Stimulated activated CD8-positive, alpha-beta memory T cell treated with anti-CD3 and anti-CD28 coated beads, Interleukin-2, amount 100 ng/mL, for 1 hour (primary cell): Measurements from ENCODE around the gene KRIT1.
"Not testable (repeated sequence)": the region's sequence is repeated elsewhere in the genome, so short reads cannot be mapped to it uniquely, and the experiment has no call there.

Source experiments
- DNase-seq, 2 donors: peaks; one replicate each; pipeline ENCODE4 v3.0.0-alpha.2; 2020; ENCODE audit warnings: low read depth in 2 of 2

KRIT1 gene

DNA sequence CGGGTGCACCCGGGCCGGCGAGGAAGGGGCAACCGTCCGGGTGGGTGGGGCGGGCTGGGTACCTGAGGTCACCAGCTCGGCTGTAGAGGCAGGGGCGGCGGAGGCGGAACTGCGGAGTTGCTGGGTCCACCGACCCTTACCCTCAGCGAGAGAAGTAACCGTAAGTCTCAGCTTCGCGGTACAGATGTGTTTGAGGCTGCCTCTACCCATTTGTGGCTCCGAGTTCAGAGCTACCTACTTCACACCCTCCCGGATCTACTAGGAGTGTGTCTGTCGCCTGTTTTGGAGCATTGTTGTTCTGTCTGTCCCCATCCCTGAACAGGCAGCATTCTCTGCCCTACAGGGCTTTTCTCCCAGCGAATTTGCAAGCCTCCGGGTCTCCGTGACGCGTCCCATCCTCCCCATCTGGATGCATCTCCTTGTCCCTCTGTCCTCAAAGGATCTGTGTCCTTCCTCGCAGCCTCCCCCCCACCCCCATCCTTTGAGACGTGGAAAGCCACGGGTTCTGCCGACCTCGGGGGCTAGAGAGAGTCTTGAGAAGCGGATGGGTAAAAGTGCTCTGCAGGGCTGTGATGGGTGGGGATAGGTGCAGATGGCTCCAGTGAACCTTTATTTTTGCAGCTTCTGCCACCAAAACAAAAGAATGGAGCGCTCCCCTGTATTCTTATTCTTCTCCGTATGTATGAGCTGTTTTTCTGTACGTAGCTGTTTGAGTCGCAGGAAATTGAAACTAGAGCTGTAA, 817 bp upstream of the KRIT1 start:
- peak in 1 of 2 donors; percentile 7 for DNase-seq

DNA sequence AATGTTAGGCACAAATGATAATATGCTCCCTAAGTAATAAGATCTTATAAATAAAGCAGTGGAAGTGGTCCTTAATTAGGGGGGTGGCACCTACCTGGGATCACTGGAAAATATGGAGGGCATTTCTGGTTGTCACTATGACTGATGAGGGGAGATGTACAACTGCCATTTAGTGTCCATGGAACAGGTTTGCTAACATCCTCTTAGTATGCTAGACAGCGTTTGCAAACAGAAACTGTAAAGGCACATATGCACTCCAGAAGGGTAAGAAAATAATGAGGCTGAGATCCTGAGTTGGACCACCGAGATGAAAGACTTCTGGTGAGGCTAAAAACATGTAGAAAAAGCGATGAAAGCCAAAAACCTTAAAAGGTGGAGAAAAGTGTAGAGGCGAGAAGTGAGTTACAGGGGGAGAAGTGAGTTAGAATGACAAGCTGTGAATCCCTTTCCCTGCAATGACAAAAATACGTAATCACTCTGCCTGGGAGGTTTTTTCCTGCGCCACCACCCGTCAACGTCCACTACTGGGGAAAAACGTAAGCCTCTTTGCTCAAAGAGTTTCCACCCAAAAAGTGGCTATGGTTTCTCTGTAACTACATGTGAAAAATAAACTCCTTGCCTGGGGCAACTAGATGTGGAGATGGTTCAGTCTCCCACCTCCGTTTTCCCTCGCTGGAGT, 767 bp downstream of the KRIT1 start:
- no peak for DNase-seq

DNA sequence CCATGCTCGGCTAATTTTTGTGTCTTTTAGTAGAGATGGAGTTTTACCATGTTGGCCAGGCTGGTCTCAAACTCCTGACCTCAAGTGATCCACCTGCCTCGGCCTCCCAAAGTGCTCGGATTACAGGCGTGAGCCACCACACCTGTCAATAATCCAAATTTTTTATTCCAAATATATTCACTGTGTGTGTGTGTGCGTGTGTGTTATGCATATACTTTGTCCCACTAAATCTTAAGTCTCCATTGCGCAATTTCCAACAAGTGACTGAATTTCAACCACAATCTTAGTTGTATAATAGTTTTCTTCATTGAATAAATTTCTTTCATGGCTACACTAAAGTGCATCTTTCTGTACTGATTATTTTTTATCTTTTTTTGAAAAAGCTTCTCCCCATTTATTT, 2.7 kb downstream of the KRIT1 start:
- DNase-seq, result no peak

DNA sequence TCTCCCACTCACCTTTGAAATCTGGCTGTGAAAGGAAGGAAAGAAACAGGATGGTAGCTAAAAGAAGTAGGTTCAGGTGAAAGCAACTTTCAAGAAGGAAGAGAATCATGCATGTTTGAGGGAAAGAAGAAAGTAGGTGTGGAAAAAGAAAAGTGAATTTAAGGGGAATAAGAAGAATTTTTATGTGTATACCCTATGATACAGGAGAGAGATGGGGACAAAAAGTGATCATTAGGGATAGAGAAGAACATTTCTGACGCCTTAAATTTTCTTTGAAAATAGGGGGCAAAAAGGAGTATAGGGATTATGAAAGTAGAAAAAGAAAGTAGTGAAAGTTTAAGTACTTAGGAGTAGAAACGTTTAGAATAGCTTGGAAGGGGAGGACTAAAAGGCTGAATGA, 15.2 kb downstream of the KRIT1 start:
- DNase-seq, result no peak

DNA sequence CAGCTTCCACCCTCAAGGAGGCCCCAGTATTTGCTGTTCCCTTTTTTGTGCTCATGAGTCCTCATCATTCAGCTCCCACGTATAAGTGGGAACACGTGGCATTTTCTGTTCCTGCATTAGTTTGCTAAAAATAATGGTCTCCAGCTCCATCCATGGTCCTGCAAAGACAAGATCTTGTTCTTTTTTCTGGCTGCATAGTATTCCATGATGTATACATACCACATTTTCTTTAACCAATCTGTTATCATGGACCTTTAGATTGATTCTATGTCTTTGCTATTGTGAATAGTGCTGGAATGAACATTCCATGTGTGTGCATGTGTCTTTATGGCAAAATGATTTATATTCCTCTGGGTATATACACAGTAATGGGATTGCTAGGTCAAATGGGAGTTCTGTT, 17.0 kb downstream of the KRIT1 start:
- no peak for DNase-seq

DNA sequence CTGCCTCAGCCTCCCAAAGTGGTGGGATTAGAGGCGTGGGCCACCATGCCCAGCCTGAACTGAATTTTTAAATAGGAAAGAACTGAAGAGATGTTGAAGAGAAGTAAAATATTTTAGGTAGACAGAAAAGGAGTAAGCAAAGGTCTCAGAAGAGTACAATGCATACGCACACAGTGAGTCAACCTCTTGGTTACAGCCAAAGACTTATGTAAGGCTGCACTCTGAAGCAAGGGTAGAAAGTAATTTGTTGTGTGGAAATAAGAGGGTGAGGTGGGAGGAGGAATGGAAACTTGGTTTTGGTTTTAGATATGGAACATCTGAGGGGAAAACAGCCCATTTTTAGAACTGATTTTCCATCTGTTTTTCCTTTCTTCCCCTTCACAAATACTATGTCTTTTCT, 17.6 kb downstream of the KRIT1 start:
- DNase-seq, result no peak

DNA sequence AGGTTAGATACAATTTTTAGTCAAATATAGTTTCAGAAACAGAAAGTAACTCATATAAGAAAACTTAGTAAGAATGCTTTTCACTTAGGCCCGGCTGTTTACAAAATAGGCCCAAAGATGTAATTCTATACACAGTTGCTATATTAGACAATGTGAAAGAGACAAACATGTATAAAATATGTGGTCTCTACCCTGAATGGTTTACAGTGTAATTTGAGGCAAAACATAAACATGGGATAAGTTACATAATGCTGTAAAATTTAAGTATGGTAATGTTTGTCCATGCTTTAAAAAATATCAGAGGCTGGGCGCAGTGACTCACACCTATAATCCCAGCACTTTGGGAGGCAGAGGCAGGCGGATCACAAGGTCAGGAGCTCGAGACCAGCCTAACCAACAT, 18.7 kb downstream of the KRIT1 start:
- DNase-seq, result no peak

DNA sequence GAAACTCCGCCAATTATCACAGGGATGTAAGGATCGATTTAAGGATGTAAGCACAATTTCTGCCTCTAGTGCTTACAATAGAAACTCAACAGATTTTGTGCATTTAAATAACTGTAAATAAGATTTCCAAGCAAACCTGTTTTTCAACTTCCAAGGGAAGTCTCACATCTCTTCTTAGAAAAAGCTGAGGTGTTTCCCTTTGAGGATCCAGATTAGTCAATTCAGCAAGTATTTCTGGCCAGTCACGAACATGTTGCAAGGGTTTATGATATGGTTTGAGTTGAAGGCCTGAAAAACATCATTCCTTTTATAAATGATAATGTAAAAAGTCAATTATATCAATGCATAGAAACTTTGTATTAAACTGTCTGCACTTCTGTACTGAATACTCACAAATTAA, 23.9 kb downstream of the KRIT1 start:
- DNase-seq, result no peak

DNA sequence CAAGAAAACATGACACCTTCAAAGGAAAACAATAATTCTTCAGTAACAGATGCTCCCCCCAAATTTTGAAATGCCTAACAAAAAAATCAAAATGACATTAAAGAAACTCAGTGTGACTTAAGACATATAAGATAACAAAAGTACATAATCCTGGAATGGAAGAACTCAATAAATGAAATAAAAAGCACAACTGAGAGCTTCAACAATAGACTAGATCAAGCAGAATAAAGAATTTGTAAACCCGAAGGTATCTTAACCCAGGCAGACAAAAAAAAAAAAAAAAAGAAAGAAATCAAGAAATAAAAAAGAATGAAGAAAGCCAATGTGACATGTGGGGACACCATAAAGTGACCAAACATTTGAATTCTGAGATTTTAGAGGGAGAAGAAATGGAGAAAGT, 39.0 kb downstream of the KRIT1 start:
- DNase-seq, result no peak

DNA sequence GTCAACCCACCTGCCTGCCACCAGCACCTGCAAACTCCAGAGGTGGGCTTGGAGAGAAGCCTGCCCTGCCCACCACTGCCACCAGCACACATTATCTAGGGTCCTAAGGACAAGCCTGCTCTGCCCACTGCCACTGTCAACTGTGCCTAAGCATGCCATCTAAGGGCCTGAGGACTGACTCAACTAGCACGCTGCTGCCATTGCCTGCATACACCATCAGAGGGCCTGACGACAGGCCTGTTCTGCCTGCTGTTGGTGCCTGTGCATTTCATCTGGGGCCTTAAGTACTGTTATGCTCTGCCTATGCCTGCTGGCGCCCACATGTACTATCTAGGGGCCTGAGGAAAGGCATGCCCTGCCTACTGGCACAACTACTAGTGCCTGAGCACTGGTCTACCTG, 39.7 kb downstream of the KRIT1 start:
- DNase-seq, result no peak

DNA sequence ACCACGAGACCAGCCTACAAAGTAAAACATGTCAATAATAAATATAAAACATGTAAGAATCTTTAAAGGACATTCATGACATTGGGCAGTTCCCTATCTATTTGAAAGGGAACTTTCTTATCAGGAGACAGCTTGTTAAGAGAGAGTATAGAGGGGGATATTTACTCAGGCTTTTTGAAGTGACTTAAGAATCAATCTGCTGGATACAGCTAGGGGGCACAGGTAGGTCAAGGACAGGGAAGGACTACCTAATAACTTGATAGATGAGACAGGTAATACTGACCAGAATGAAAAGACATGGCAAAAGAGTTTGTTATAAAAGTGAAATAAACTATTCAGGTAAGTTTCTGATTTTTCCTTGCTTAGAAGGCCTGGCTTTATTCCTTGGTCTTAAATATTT, 44.9 kb downstream of the KRIT1 start:
- no peak for DNase-seq

DNA sequence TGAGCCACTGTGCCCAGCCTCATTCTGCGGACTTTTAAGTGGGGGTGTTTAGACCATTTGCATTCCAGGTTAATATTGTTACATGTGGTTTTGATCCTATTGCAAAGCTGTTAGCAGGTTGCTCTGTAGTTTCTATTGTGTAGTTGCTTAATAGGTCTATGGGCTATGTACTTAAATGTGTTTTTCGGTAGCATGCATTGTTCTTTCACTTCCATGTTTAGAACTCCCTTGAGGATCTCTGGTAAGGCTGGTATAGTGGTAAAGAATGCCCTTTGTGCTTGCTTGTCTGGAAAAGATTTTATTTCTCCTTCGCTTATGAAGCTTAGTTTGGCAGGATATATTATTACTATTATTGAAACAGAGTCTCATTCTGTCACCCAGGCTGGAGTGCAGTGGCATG, 53.4 kb downstream of the KRIT1 start:
- DNase-seq, result no peak

DNA sequence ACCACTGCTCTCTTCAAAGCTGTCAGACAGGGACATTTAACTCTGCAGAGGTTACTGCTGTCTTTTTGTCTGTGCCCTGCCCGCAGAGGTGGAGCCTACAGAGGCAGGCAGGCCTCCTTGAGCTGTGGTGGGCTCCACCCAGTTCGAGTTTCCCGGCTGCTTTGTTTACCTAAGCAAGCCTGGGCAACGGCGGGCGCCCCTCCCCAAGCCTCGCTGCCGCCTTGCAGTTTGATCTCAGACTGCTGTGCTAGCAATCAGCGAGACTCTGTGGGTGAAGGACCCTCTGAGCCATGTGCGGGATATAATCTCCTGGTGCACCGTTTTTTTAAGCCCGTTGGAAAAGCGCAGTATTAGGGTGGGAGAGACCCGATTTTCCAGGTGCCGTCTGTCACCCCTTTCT, 56.5 kb downstream of the KRIT1 start:
- DNase-seq, result not testable (repeated sequence)

DNA sequence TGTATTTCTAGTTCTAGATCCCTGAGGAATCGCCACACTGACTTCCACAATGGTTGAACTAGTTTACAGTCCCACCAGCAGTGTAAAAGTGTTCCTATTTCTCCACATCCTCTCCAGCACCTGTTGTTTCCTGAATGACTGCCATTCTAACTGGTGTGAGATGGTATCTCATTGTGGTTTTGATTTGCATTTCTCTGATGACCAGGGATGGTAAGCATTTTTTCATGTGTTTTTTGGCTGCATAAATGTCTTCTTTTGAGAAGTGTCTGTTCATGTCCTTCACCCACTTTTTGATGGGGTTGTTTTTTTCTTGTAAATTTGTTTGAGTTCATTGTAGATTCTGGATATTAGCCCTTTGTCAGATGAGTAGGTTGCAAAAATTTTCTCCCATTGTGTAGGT, 61.4 kb downstream of the KRIT1 start:
- not testable (repeated sequence) for DNase-seq

DNA sequence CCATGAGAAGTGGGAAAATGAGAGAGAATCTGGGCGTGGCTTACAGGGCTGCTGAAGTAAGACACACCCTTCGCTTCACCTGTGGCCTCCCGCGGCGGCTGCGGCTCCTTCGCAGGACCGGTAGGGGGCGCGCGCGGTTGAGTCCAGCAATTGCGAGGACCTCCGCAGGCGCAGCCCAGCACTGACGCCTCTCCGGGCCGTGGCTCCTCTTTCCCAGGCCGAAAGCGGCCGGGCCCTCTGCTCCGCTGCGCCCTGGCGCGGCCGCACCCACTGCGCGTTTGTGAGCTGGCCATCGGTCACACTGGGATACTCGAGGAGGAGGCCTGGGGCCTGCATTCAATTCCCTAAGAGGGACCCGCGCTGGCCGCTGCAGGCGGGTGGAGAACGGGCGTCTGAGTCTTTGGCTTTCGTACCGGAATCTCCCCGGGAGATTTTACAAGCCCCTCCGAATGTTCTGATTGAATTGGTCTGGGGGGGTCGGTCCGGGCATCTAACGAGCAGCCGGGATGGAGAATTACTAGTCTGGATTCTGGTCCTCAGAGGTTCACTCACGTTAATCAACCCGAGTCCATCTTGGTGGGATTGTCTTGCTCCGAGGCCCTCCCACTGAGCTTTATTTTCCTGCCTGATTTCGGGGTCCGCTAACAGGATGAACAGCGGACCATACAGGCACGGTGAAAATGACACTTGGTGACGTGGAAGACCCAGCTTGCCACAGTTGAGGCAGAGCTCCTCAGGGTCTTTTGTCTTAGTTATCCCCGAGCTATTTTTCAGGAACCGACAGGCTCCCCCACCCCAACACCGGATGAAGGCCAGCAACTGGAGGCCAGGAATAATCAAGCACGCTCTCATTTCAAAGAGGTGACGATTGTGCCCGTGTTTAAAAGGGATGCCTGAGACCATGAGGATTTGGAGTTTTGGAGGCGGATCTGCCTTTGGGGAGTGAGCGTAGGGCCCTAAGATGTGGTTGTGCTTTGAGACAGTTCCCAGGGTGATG, 66.5 kb downstream of the KRIT1 start, which contains the start of gene LRRD1:
TSS of gene LRRD1 (minus strand) at position 215 of the 997 bp plus-strand sequence. CDS start 13,940 bp downstream, outside the sequence.
- peak; percentile 79 to 80 for DNase-seq

DNA sequence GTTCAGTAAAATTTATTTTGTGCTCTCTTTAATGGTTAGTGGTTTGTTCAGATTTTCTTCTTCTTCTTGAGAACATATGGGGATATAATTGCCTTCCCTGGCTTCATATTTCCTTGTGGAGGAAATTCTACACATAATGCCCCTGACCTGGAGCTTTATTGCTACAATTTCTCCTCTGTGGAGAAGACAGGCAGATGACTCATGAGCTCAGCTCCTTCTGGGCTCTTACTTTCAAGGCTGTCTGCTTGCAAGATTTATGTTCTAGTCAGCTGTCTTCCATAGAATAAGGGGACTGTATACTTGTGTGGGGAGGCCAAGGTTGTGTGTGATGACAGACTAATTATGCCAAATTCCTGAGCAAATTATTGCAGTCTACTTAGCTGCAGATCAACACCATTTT, 68.4 kb downstream of the KRIT1 start:
- DNase-seq, result no peak

DNA sequence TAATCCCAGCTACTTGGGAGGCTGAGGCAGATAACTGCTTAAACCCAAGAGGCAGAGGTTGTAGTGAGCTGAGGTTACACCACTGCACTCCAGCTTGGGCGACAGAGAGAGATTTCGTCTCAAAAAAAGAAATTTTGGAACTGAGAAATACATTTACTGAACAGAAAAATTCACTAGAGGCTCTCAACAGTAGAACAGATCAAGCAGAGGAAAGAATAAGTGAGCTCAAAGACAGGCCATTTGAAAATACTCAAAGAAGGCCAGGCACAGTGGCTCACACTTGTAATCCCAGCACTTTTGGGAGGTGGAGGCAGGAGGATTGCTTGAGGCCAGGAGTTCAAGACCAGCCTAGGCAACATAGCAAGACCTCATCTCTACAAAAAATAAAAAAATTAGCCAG, 76.2 kb downstream of the KRIT1 start:
- DNase-seq, result not testable (repeated sequence)

DNA sequence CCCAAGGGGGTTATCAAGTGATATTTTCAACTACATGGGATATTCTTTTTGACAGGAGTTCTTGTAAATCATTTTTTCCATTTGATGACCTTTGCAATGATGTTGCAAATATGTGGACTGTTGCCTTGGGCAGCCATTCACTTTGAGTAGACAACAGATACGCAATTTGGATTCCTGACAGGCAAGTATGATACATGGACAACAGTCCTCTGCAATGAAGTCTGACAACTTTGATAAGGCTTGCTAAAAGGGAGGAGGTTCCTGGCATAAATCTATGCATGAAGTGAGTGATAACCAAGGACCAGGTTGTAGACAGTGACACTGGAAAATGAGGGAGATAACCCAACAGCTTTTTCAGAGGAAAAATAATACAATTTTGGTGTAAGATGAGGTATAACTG, 84.4 kb downstream of the KRIT1 start:
- DNase-seq, result no peak

DNA sequence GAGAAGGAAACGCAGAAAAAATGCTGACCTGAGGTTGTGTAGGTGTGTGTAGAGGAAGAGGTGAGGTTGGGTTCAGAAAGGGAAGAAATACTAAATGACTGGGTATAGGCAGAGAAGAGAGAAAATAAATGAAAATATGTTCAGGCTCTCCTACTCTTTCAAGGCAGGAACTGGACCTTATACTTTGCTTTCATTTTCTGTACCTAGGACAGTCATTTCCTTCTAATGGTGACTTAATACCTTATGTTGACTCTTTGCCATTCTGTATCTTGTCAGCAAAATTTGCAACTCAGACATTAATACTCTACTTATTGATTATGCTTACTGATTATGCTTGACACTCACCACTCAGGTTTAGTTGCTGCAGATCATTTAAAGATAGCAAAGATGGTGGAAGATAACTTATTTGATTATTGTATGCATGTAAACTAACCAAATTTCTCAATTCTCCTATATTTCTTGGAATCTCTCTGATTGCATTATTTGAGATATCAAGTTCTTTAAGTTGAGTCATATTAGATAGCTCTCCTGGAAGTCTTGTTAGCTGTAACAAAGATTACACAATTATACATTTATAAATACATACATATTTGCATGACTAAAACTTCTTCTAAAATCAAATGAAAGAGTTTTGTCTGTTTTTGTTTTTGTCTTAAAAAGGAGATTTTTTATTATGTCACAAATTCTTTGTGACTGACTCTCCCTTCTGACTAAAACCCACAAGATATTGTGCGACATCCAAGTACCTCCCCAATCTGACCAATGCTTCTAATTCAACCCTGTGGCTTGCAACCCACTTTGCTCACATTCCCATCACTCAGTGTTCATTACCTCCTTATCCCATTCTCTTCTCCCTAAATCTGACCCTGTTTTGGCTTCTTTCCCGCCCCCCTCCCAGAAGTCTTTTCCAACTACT, 86.8 kb downstream of the KRIT1 start:
- DNase-seq, result no peak

DNA sequence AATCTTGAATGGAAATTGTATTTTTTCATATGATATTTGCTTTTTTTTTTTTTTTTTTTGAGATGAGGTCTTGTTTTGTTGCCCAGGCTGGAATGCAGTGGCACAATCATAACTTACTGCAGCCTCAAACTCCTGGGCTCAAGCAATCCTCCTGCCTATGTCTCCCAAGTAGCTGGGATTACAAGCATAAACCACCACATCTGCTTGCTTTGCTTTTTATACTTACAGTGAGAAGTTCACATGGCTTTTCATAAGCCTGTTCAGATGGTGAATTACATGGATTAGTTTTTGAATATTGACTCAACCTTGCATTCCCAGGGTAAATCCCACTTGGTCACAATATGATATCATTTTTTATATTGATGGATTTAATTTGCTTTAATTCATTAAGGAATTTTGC, 88.7 kb downstream of the KRIT1 start:
- DNase-seq, result no peak

DNA sequence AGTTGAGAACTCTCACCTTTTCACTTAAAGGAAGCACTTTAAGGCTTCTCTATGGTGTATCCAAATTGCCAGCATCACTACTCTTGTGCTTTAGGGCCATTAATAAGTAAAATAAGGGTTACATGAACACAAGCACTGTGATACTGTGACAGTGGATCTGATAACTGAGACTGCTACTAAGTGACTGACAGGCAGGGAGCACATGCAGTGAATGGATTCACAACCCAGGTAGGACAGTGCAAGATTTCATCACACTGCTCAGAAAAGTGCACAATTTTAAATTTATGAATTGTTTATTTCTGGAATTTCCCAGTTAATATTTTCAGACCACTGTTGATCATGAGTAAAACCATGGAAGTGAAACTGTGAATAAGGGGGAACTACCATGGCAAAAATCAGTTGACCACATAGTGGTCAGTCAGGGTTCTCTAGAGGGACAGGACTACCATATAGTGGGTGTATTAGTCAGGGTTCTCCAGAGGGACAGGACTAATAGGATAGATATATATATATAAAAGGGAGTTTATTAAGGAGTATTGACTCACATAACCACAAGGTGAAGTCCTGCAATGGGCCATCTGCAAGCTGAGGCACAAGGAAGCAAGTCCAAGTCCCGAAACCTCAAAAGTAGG, 90.5 kb downstream of the KRIT1 start:
- no peak for DNase-seq
